ENCODE results near the gene ICA1.

The ICA1 gene

GRCh38 chr7:8228766-8229674, 32.9 kb downstream of the ICA1 start:
- DNase-seq (ENCODE audit: extremely low read depth in 1 of 2, low read depth in 1 of 2): no peak

GRCh38 chr7:8228068-8228467, 33.9 kb downstream of the ICA1 start:
- DNase-seq (ENCODE audit: extremely low read depth in 1 of 2, low read depth in 1 of 2): no peak

- no peak for DNase-seq (ENCODE audit: extremely low read depth in 1 of 2, low read depth in 1 of 2)
Observed at GRCh38 chr7:8227261-8227660, 34.7 kb downstream of the ICA1 start.

GRCh38 chr7:8226501-8226900, 35.5 kb downstream of the ICA1 start:
- no peak for DNase-seq (ENCODE audit: extremely low read depth in 1 of 2, low read depth in 1 of 2)

GRCh38 chr7:8221567-8221966, 40.4 kb downstream of the ICA1 start:
- no peak for DNase-seq (ENCODE audit: extremely low read depth in 1 of 2, low read depth in 1 of 2)

- no peak for DNase-seq (ENCODE audit: extremely low read depth in 1 of 2, low read depth in 1 of 2)
Observed at GRCh38 chr7:8221101-8221495, 40.9 kb downstream of the ICA1 start.

- DNase-seq (ENCODE audit: extremely low read depth in 1 of 2, low read depth in 1 of 2): no peak
Observed at GRCh38 chr7:8220376-8221100, 41.4 kb downstream of the ICA1 start.

- no peak for DNase-seq (ENCODE audit: extremely low read depth in 1 of 2, low read depth in 1 of 2)
Observed at GRCh38 chr7:8217200-8218068, 44.5 kb downstream of the ICA1 start.

- DNase-seq (ENCODE audit: extremely low read depth in 1 of 2, low read depth in 1 of 2): no peak
Observed at GRCh38 chr7:8216334-8216690, 45.7 kb downstream of the ICA1 start.

- DNase-seq (ENCODE audit: extremely low read depth in 1 of 2, low read depth in 1 of 2): no peak
Observed at GRCh38 chr7:8215648-8216333, 46.2 kb downstream of the ICA1 start.

- DNase-seq (ENCODE audit: extremely low read depth in 1 of 2, low read depth in 1 of 2): no peak
Observed at GRCh38 chr7:8214244-8214824, 47.6 kb downstream of the ICA1 start.

- DNase-seq (ENCODE audit: extremely low read depth in 1 of 2, low read depth in 1 of 2): no peak
Observed at GRCh38 chr7:8213381-8213780, 48.6 kb downstream of the ICA1 start.

- no peak for DNase-seq (ENCODE audit: extremely low read depth in 1 of 2, low read depth in 1 of 2)
Observed at GRCh38 chr7:8212638-8213037, 49.3 kb downstream of the ICA1 start.

GRCh38 chr7:8211725-8212096, 50.3 kb downstream of the ICA1 start:
- no peak for DNase-seq (ENCODE audit: extremely low read depth in 1 of 2, low read depth in 1 of 2)

- DNase-seq (ENCODE audit: extremely low read depth in 1 of 2, low read depth in 1 of 2): no peak
Observed at GRCh38 chr7:8210845-8211724, 50.9 kb downstream of the ICA1 start.

GRCh38 chr7:8209353-8209752, 52.6 kb downstream of the ICA1 start:
- no peak for DNase-seq (ENCODE audit: extremely low read depth in 1 of 2, low read depth in 1 of 2)

- no peak for DNase-seq (ENCODE audit: extremely low read depth in 1 of 2, low read depth in 1 of 2)
Observed at GRCh38 chr7:8208816-8209215, 53.2 kb downstream of the ICA1 start.

GRCh38 chr7:8206956-8207355, 55.0 kb downstream of the ICA1 start:
- no peak for DNase-seq (ENCODE audit: extremely low read depth in 1 of 2, low read depth in 1 of 2)

GRCh38 chr7:8205537-8205936, 56.4 kb downstream of the ICA1 start:
- no peak for DNase-seq (ENCODE audit: extremely low read depth in 1 of 2, low read depth in 1 of 2)

GRCh38 chr7:8205031-8205387, 57.0 kb downstream of the ICA1 start:
- no peak for DNase-seq (ENCODE audit: extremely low read depth in 1 of 2, low read depth in 1 of 2)
